Endodermal cell (in vitro differentiated cells): ENCODE data around the gene LRRN4CL. TPM values are rescaled to one million over a fixed set of nuclear protein-coding genes. Genes with fewer than 3 reads are reported as not detected.
"Not testable (repeated sequence)": the region's sequence is repeated elsewhere in the genome, so short reads cannot be mapped to it uniquely, and the experiment has no call there.

Source experiments
- DNase-seq: peaks from one replicate; pipeline ENCODE4 v3.0.0-alpha.2; 2017
- H3K27ac ChIP-seq: 2 replicates; pipeline ENCODE4 v1.5.1; 2013; ENCODE audit warnings: mild to moderate bottlenecking, low read depth, low read length, moderate library complexity
- H3K27me3 ChIP-seq: 2 replicates; pipeline ENCODE4 v1.6.1; 2013; ENCODE audit warnings: mild to moderate bottlenecking, low read length, moderate library complexity; ENCODE audit not compliant: insufficient read depth, control insufficient read depth, poor library complexity, severe bottlenecking
- H3K36me3 ChIP-seq: 2 replicates; pipeline ENCODE4 v1.7.0; 2013; ENCODE audit warnings: mild to moderate bottlenecking, low read length, moderate library complexity; ENCODE audit not compliant: control insufficient read depth, insufficient read depth
- H3K4me1 ChIP-seq: one replicate; pipeline ENCODE4 v1.7.0; 2013; ENCODE audit warnings: low read length; ENCODE audit not compliant: control insufficient read depth, insufficient read depth
- H3K4me3 ChIP-seq: 2 replicates; pipeline ENCODE4 v1.5.1; 2013; ENCODE audit warnings: mild to moderate bottlenecking, low read length, moderate library complexity
- H3K9ac ChIP-seq: 2 replicates; pipeline ENCODE4 v1.6.1; 2013; ENCODE audit warnings: mild to moderate bottlenecking, low read length, moderate library complexity; ENCODE audit not compliant: poor library complexity, severe bottlenecking; ENCODE audit errors: extremely low read depth
- H3K9me3 ChIP-seq: 2 replicates; pipeline ENCODE4 v1.6.1; 2013; ENCODE audit warnings: mild to moderate bottlenecking, low read length, moderate library complexity; ENCODE audit not compliant: control insufficient read depth
- H3K27ac Mint-ChIP-seq: 2 replicates; pipeline ENCODE4 v1.8.0; 2020; ENCODE audit warnings: mixed read lengths
- H3K27me3 Mint-ChIP-seq: 2 replicates; pipeline ENCODE4 v1.8.0; 2021; ENCODE audit warnings: mild to moderate bottlenecking, mixed read lengths; ENCODE audit not compliant: insufficient read depth
- H3K36me3 Mint-ChIP-seq: 2 replicates; pipeline ENCODE4 v1.8.0; 2020; ENCODE audit warnings: low read depth, mixed read lengths
- H3K4me1 Mint-ChIP-seq: 2 replicates; pipeline ENCODE4 v1.8.0; 2020; ENCODE audit warnings: mixed read lengths
- H3K4me3 Mint-ChIP-seq: 2 replicates; pipeline ENCODE4 v1.8.0; 2020; ENCODE audit warnings: mild to moderate bottlenecking, moderate library complexity, mixed read lengths
- H3K9me3 Mint-ChIP-seq: 2 replicates; pipeline ENCODE4 v1.8.0; 2020; ENCODE audit warnings: mild to moderate bottlenecking, mixed read lengths
- WGBS, 2 experiments: methylation state at CpG; one replicate each; pipeline versions ENCODE4 v1.1.5 to v1.1.7; 2013; ENCODE audit warnings: missing lambda C conversion rate in 2 of 2, mixed read lengths in 1 of 2; ENCODE audit not compliant: insufficient coverage in 1 of 2, insufficient read length in 1 of 2; 5-methylcytosine and 5-hydroxymethylcytosine counted together
- total RNA-seq, 2 donors: library from RNA; stranded (reverse); fragmentation: NEBNext Ultra II Directional in 1 of 2; extraction: Animal tissue kit (Norgen Biotek cat#: 25700) in 1 of 2; gene quantifications; 2 replicates in 1 of 2; 3 replicates in 1 of 2; pipeline ENCODE4 v1.2.1, GENCODE V29; 2021
- TF ChIP-seq, protein P1 (sequence below): fragments of 200-600 bp; sonication (generic); conservative IDR thresholded peaks from 2 replicates; pipeline ENCODE4 v1.5.0; 2021; ENCODE audit warnings: antibody characterized with exemption, mild to moderate bottlenecking

Gene LRRN4CL
- total RNA-seq, 2 donors from 2014 or later: 0.55 to 0.99 TPM

DNA sequence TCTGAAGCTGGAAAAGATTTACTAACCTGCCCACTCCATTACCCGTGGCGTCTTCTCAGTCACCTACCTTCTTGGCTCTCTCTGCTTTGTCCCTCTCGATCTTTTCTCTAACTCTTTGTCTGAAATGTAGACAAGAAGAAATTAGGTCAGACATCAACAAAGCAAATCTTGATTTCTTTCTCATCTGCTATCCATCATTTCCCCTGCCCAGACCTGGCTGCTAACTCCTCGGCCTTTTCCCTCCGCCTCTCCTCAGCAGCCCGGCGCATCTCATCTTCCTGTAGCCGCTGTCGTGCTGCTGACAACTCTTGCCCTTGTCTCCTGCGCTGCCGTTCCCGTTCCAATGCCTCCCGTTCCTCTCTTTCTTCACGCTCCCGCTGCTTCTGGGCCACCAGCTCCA is 11.6 kb downstream of the LRRN4CL start:
- Histone ChIP-seq H3K4me1 (peaks cover 7% of the 10 kb centered on the region), H3K27me3 (no peaks in the 10 kb centered on the region), H3K9me3 (no peaks in the 10 kb centered on the region), H3K27ac (no peak overlapping the region), H3K36me3 (peaks cover 40% of the 10 kb centered on the region), H3K9ac (no peak overlapping the region), H3K4me3 (peak overlapping the region; percentile 94)
- Mint-ChIP-seq H3K9me3 (no peaks in the 10 kb centered on the region), H3K27me3 (no peaks in the 10 kb centered on the region), H3K4me1 (peaks cover 19% of the 10 kb centered on the region), H3K4me3 (peak overlapping the region; percentile 84), H3K36me3 (peaks cover 37% of the 10 kb centered on the region), H3K27ac (peak overlapping the region; percentile 79)
- WGBS, 2 experiments: 90 to 92% methylated on average over 15 of the region's 15 CpGs
- DNase-seq: no peak
- TF ChIP-seq, protein P1, sequence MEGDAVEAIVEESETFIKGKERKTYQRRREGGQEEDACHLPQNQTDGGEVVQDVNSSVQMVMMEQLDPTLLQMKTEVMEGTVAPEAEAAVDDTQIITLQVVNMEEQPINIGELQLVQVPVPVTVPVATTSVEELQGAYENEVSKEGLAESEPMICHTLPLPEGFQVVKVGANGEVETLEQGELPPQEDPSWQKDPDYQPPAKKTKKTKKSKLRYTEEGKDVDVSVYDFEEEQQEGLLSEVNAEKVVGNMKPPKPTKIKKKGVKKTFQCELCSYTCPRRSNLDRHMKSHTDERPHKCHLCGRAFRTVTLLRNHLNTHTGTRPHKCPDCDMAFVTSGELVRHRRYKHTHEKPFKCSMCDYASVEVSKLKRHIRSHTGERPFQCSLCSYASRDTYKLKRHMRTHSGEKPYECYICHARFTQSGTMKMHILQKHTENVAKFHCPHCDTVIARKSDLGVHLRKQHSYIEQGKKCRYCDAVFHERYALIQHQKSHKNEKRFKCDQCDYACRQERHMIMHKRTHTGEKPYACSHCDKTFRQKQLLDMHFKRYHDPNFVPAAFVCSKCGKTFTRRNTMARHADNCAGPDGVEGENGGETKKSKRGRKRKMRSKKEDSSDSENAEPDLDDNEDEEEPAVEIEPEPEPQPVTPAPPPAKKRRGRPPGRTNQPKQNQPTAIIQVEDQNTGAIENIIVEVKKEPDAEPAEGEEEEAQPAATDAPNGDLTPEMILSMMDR: no peak

GRCh38 chr11:62677156-62677555 is 12.2 kb downstream of the LRRN4CL start:
- H3K27ac ChIP-seq: no peak overlapping the region
- no peaks in the 10 kb centered on the region for H3K27me3 ChIP-seq
- Mint-ChIP-seq H3K4me3 (peak overlapping the region; percentile 84), H3K9me3 (no peaks in the 10 kb centered on the region), H3K27me3 (no peaks in the 10 kb centered on the region), H3K36me3 (peaks cover 37% of the 10 kb centered on the region), H3K27ac (peak overlapping the region; percentile 0), H3K4me1 (peaks cover 19% of the 10 kb centered on the region)
- no peaks in the 10 kb centered on the region for H3K9me3 ChIP-seq
- peaks cover 42% of the 10 kb centered on the region for H3K36me3 ChIP-seq
- H3K4me3 ChIP-seq: no peak overlapping the region
- WGBS, 2 experiments: 89 to 93% methylated on average over 4 to 6 of the region's 6 CpGs
- peaks cover 7% of the 10 kb centered on the region for H3K4me1 ChIP-seq
- DNase-seq: no peak
- no peak overlapping the region for H3K9ac ChIP-seq
- TF ChIP-seq, protein P1: no peak

GRCh38 chr11:62676698-62677097 is 12.6 kb downstream of the LRRN4CL start:
- no peaks in the 10 kb centered on the region for H3K9me3 ChIP-seq
- no peak overlapping the region for H3K27ac ChIP-seq
- H3K36me3 ChIP-seq: peaks cover 42% of the 10 kb centered on the region
- Mint-ChIP-seq H3K9me3 (no peaks in the 10 kb centered on the region), H3K4me3 (peak overlapping the region; percentile 84), H3K36me3 (peaks cover 37% of the 10 kb centered on the region), H3K27me3 (no peaks in the 10 kb centered on the region), H3K27ac (peak overlapping the region; percentile 0), H3K4me1 (peaks cover 19% of the 10 kb centered on the region)
- no peak overlapping the region for H3K4me3 ChIP-seq
- TF ChIP-seq, protein P1: peak; percentile 29
- no peak overlapping the region for H3K9ac ChIP-seq
- no peaks in the 10 kb centered on the region for H3K27me3 ChIP-seq
- peaks cover 7% of the 10 kb centered on the region for H3K4me1 ChIP-seq
- 90 to 92% methylated on average over 5 to 6 of the region's 6 CpGs for WGBS, 2 experiments
- peak; percentile 53 for DNase-seq

DNA sequence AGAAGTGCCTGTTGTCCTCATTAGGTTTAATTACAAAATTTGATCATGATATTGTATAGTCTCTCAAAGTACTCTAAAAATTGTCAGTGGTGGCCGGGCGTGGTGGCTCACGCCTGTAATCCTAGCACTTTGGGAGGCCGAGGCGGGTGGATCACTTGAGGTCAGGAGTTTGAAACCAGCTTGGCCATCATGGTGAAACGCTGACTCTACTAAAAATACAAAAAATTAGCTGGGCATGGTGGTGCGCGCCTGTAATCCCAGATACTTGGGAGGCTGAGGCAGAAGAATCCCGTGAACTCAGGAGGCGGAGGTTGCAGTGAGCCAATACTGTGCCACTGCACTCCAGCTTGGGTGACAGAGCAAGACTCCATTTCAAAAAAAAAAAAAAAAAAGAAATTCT is 13.9 kb downstream of the LRRN4CL start:
- Mint-ChIP-seq H3K36me3 (peaks cover 37% of the 10 kb centered on the region), H3K4me1 (peaks cover 15% of the 10 kb centered on the region)
- not testable (repeated sequence) for H3K9me3 ChIP-seq, H3K27me3 Mint-ChIP-seq, H3K27ac ChIP-seq, DNase-seq, H3K4me3 Mint-ChIP-seq, H3K27me3 ChIP-seq, H3K27ac Mint-ChIP-seq, H3K9ac ChIP-seq, H3K4me1 ChIP-seq, H3K4me3 ChIP-seq, H3K9me3 Mint-ChIP-seq
- peaks cover 42% of the 10 kb centered on the region for H3K36me3 ChIP-seq
- 96 to 97% methylated on average over 10 of the region's 10 CpGs for whole genome bisulfite sequencing, 2 experiments
